ENCODE data around the gene OR52D1.

Gene OR52D1

GRCh38 chr11:5488385-5488784, at the start of gene OR52D1:
Gene OR52D1, plus strand, starts transcription at chr11:5488685. Its CDS starts 22 bp downstream, at chr11:5488707.
- no peak for DNase-seq

DNA sequence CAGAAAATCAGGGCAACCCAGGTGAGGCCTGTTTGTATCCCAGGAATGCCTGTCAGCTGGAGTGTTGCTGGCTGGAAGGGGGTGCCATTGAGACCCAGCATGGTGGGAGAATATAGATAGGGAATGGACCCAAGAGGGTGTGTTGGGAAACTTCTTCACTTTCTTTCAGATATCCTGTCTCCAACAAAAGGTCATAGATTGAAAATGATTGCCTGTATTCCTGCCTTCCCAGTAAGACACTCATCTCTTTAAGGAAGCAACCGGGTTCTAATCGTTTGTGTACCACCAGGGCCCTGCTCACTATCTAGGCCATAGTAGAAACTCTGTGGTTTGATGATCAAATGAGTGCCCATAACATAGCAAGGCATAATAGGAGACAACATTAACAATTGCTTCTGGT, 47.1 kb upstream of the OR52D1 start, which contains the start of gene OR51I1:
Gene OR51I1 (minus strand): TSS at position 101 of the 400 bp plus-strand sequence. CDS start 0 bp downstream, at position 101.
- no peak for DNase-seq

- DNase-seq, result no peak
Measured at GRCh38 chr11:5443835-5444393, 44.6 kb upstream of the OR52D1 start.

- no peak for DNase-seq
Measured at GRCh38 chr11:5449023-5449422, 39.5 kb upstream of the OR52D1 start, which contains the start of gene OR51I2. Gene OR51I2, plus strand, starts transcription at chr11:5449323. Its CDS starts 4,166 bp downstream, at chr11:5453489.

DNA sequence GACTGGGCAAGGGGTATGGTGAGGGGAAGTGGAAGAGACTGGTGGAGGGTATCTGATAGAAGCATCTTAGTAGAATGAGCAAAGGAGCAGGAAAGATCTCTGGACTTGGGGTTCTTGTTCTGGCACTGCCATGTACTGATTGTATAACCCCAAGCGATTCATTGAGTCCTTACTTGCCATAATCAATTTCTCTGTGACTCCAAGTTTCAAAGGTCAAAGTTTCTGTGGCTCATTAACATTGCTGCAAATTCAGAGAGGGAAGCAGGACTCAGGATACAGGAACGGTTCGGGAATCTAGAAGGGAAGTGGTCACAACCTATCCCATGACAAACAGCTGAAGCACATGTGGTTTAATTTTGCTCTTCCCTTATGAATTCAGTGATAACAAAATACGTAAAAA, 39.1 kb upstream of the OR52D1 start:
- DNase-seq, result no peak

GRCh38 chr11:5460983-5461621, 27.4 kb upstream of the OR52D1 start:
- DNase-seq, result no peak

GRCh38 chr11:5467527-5467926, 21.0 kb upstream of the OR52D1 start:
- DNase-seq, result no peak

DNA sequence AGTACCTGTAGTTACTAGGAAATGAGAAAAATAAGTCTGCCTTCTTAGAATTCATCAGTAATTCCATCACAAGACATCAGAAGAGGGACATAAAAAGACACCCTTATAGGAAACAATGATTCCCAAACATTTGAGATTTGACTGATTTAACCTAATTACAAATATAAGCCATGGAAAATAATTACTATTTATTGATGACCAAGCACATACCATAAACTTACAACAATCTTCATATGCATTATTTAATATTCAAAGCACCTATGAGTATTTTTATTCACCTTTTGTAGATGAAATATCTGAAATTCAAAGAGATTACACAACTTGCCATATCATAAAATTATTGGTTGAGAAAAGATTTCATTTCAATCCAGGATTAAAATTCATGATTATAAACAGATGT, 14.6 kb upstream of the OR52D1 start:
- DNase-seq, result no peak

DNA sequence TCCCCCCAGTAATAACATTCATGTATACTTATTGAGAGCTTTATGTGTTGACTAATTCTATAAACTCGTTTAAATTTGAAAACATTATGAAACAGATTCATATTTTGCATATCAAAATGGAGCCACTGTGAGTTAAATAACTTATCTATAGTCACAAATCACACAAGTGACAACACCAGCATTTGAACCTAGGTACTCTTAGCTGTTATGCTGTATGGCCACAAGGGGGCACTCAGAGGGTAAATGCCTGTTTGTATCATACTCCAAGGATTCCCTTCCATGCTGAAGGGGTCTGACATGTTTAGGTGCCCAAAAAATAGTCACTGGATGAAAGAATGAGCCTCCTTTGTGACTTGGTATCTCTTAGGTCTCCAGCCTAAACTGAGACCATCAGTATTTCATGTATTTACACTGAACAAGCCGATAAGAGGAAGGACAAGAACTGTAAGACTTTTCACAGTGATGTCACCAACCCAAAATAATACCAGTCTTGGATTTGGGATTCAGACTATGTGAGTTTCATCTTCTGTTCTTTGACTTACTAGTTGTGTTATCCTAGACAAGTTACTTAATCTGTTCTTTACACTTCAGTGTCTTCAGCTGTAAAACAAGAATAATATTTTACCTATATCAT, 12.2 kb upstream of the OR52D1 start:
- no peak for DNase-seq

GRCh38 chr11:5486003-5486402, 2.5 kb upstream of the OR52D1 start:
- no peak for DNase-seq

DNA sequence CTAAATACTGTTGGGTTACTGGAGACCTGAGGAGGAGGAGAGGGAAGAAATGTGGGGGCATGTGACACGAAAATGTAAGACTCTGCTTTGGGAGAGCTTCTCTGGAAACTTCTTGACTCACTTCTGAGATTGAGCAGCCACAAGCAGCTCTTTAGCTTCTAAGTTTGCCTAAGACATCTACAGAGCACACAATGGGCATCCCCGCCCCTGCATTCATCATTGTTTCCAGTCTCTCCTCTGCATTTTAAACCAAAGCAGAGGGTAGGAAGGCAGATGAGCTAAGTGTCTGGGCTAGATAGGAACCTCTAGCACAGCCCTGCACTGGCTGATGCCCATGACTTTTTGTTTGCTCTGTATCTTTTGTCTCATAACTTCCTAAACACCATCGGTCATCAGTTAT, 2.1 kb upstream of the OR52D1 start:
- no peak for DNase-seq

DNA sequence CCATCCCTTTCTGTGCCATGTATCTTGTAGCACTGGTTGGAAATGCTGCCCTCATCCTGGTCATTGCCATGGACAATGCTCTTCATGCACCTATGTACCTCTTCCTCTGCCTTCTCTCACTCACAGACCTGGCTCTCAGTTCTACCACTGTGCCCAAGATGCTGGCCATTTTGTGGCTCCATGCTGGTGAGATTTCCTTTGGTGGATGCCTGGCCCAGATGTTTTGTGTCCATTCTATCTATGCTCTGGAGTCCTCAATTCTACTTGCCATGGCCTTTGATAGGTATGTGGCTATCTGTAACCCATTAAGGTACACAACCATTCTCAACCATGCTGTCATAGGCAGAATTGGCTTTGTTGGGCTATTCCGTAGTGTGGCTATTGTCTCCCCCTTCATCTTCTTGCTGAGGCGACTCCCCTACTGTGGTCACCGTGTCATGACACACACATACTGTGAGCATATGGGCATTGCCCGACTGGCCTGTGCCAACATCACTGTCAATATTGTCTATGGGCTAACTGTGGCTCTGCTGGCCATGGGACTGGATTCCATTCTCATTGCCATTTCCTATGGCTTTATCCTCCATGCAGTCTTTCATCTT, 414 bp downstream of the OR52D1 start:
- DNase-seq, result no peak

GRCh38 chr11:5489576-5490357, 1.3 kb downstream of the OR52D1 start:
- no peak for DNase-seq

GRCh38 chr11:5499671-5500070, 11.2 kb downstream of the OR52D1 start:
- no peak for DNase-seq

GRCh38 chr11:5500393-5500801, 11.9 kb downstream of the OR52D1 start:
- DNase-seq, result no peak

DNA sequence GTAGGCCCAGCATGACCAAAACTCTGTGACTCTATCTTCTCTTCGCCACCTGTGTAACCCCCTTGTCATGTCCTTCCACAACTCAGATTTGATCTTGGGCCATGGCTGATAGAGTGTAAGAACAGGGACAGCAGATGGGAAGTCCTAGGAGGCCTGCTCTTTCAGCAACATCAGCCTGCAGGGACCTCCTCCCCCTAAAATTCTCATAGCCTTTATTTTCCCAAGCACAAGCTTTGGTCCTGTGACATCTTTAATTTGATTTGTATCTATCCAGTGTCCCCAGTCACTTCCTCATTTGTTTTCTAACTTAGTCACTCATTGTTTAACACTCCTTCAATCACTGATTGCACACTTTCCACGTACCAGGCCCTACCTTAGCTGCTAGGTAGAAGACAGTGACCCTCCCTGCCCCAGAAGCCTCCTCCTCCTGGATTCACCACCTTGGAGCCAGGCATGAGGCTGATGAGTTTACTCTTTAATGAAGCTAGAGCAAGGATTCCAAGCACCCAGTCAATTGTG, 16.0 kb downstream of the OR52D1 start:
- no peak for DNase-seq

GRCh38 chr11:5505363-5506048, 17.0 kb downstream of the OR52D1 start:
- DNase-seq, result no peak

- DNase-seq, result no peak
Measured at GRCh38 chr11:5507177-5507932, 18.9 kb downstream of the OR52D1 start.

- no peak for DNase-seq
Measured at GRCh38 chr11:5507933-5508305, 19.4 kb downstream of the OR52D1 start.

- DNase-seq, result no peak
Measured at GRCh38 chr11:5508605-5509004, 20.1 kb downstream of the OR52D1 start.

GRCh38 chr11:5509803-5510202, 21.3 kb downstream of the OR52D1 start, which contains the start of gene UBQLN3:
Gene UBQLN3, minus strand, starts transcription at chr11:5509957. Its CDS starts 399 bp downstream, at chr11:5509558.
- no peak for DNase-seq
